ENCODE results near the gene CLIP1.

Gene CLIP1

GRCh38 chr12:122250047-122250446, 172.4 kb downstream of the CLIP1 start:
- DNase-seq (ENCODE audit: low read depth in 2 of 2) = no peak

- no peak for DNase-seq (ENCODE audit: low read depth in 2 of 2)
Observed at GRCh38 chr12:122245553-122245952, 176.9 kb downstream of the CLIP1 start.

- no peak for DNase-seq (ENCODE audit: low read depth in 2 of 2)
Observed at GRCh38 chr12:122244565-122245371, 177.7 kb downstream of the CLIP1 start.

- no peak for DNase-seq (ENCODE audit: low read depth in 2 of 2)
Observed at GRCh38 chr12:122243965-122244364, 178.5 kb downstream of the CLIP1 start.

- DNase-seq (ENCODE audit: low read depth in 2 of 2) = no peak
Observed at GRCh38 chr12:122238861-122239260, 183.6 kb downstream of the CLIP1 start.

GRCh38 chr12:122235741-122236140, 186.7 kb downstream of the CLIP1 start:
- no peak for DNase-seq (ENCODE audit: low read depth in 2 of 2)

GRCh38 chr12:122232691-122233090, 189.8 kb downstream of the CLIP1 start:
- no peak for DNase-seq (ENCODE audit: low read depth in 2 of 2)

GRCh38 chr12:122230798-122231197, 191.7 kb downstream of the CLIP1 start:
- DNase-seq (ENCODE audit: low read depth in 2 of 2) = no peak

GRCh38 chr12:122228092-122228491, 194.4 kb downstream of the CLIP1 start:
- DNase-seq (ENCODE audit: low read depth in 2 of 2) = no peak

- DNase-seq (ENCODE audit: low read depth in 2 of 2) = peak; percentile 33
Observed at GRCh38 chr12:122227341-122227740, 195.1 kb downstream of the CLIP1 start.

GRCh38 chr12:122226366-122227125, 195.9 kb downstream of the CLIP1 start:
- DNase-seq (ENCODE audit: low read depth in 2 of 2) = no peak

GRCh38 chr12:122225683-122226365, 196.6 kb downstream of the CLIP1 start, which contains the start of gene DIABLO:
DIABLO (minus strand) TSS chr12:122226052; CDS start chr12:122226014, 38 bp downstream.
- peak; percentile 99 to 100 for DNase-seq (ENCODE audit: low read depth in 2 of 2)

Measured in activated CD8-positive, alpha-beta memory T cell treated with anti-CD3 and anti-CD28 coated beads for 4 hours (primary cell).